ENCODE data around the gene ZNF853. TPM values are rescaled to one million over a fixed set of nuclear protein-coding genes. Genes with fewer than 3 reads are reported as not detected.

ZNF853 gene
- polyA plus RNA-seq, 1 of the 3 experiments (the other 2 are of a cell fraction) = 15.9 TPM

DNA sequence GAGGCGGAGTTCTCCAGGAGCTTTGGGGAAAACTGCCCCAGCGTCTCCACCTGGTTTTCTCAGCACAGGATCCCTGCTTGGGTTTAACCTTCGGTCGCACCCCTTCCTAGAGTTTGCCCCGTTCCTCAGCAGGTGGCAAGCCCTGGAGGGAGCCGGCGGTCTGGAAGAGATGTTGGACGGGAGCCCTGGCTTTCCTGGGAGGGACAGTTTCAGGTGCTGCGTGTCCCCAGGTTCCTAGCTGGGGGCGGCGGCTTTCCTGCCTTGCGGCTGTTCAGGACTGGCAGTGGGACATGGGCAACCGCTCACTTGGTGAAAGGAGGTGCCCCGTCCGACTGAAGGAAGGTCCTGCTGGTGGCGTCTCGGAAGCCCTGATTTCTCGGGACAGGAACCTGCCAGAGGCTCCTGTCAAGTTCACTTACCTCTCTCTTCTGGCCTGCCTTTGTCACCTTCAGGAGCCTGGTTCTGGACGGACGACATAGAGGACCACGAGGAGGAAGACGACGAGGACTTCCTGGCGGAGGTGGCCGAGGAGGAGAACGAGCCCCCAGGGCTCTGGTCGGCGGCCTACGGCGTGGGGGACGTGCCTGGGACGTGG lies 36.5 kb downstream of the ZNF853 start:
- H3K36me3 ChIP-seq (replicated peaks in 1 of 2; ENCODE audit: control insufficient read depth in 1 of 2, insufficient read depth in 2 of 2, low read length in 1 of 2) = peaks cover 39 to 78% of the 10 kb centered on the region in 2 experiments
- H3K27ac ChIP-seq (ENCODE audit: low read depth in 2 of 2, low read length in 1 of 2) = no peak overlapping the region
- no peak for TF ChIP-seq MEF2A (IDR thresholded peaks at IDR 0.05; ENCODE audit: borderline replicate concordance, low read depth)
- no peak for TF ChIP-seq GATA2 (CRISPR knock-in tag; IDR thresholded peaks at IDR 0.05)
- TF ChIP-seq TCF12 (IDR thresholded peaks at IDR 0.05) = no peak
- TF ChIP-seq FOXJ3 (CRISPR knock-in tag; IDR thresholded peaks at IDR 0.05) = no peak
- TF ChIP-seq EP300 (IDR thresholded peaks at IDR 0.05; ENCODE audit: borderline replicate concordance in 1 of 2, low read depth in 1 of 2, low read length in 1 of 2) = no peak
- TF ChIP-seq MXI1 (IDR thresholded peaks at IDR 0.05; ENCODE audit: low read depth, low read length) = no peak
- no peak for TF ChIP-seq REST (IDR thresholded peaks at IDR 0.05; ENCODE audit: low read depth, low read length)
- TF ChIP-seq, protein P1, sequence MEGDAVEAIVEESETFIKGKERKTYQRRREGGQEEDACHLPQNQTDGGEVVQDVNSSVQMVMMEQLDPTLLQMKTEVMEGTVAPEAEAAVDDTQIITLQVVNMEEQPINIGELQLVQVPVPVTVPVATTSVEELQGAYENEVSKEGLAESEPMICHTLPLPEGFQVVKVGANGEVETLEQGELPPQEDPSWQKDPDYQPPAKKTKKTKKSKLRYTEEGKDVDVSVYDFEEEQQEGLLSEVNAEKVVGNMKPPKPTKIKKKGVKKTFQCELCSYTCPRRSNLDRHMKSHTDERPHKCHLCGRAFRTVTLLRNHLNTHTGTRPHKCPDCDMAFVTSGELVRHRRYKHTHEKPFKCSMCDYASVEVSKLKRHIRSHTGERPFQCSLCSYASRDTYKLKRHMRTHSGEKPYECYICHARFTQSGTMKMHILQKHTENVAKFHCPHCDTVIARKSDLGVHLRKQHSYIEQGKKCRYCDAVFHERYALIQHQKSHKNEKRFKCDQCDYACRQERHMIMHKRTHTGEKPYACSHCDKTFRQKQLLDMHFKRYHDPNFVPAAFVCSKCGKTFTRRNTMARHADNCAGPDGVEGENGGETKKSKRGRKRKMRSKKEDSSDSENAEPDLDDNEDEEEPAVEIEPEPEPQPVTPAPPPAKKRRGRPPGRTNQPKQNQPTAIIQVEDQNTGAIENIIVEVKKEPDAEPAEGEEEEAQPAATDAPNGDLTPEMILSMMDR (IDR thresholded peaks at IDR 0.05) = no peak
- 96% methylated on average over 32 of the region's 32 CpGs for WGBS (ENCODE audit: low lambda C conversion rate)
- no peaks in the 10 kb centered on the region for H3K79me2 ChIP-seq (ENCODE audit: insufficient read depth)
- peak; percentile 48 for DNase-seq
- H3K9me3 ChIP-seq = no peaks in the 10 kb centered on the region
- ChIA-PET CTCF (no interaction called here), POLR2A (no interaction called here)
- H3K9me2 ChIP-seq = no peaks in the 10 kb centered on the region
- no peak overlapping the region for H3K4me2 ChIP-seq
- peak overlapping the region in 1 of 2 experiments; percentile 12; a peak in 1 of 4 replicates for H3K4me3 ChIP-seq (ENCODE audit: low read depth in 2 of 2, low read length in 1 of 2)
- no peak overlapping the region for H2AFZ ChIP-seq (ENCODE audit: low read depth)
- peaks cover 12% of the 10 kb centered on the region; the same call in 1 of the 2 replicates for H4K20me1 ChIP-seq (ENCODE audit: insufficient read depth)
- H3F3A ChIP-seq (replicated peaks; ENCODE audit: insufficient read depth) = peaks cover under 1% of the 10 kb centered on the region
- H3K27me3 ChIP-seq (ENCODE audit: insufficient read depth) = no peaks in the 10 kb centered on the region
- no peak overlapping the region for H3K9ac ChIP-seq
- no peaks in the 10 kb centered on the region for H3K4me1 ChIP-seq (ENCODE audit: control insufficient read depth in 1 of 2, insufficient read depth in 2 of 2, low read depth in 1 of 2, low read length in 1 of 2)

- Histone ChIP-seq H3K9me3 (no peaks in the 10 kb centered on the region), H3K36me3 (replicated peaks in 1 of 2; ENCODE audit: control insufficient read depth in 1 of 2, insufficient read depth in 2 of 2, low read length in 1 of 2) (peaks cover 39 to 72% of the 10 kb centered on the region in 2 experiments), H3K9me2 (no peaks in the 10 kb centered on the region), H4K20me1 (ENCODE audit: insufficient read depth) (0 out of 2 replicates have a peak, but pooled peaks cover 6% of the 10 kb centered on the region), H3K79me2 (ENCODE audit: insufficient read depth) (no peaks in the 10 kb centered on the region), H3F3A (replicated peaks; ENCODE audit: insufficient read depth) (peaks cover 7% of the 10 kb centered on the region), H3K9ac (no peak overlapping the region), H3K27ac (ENCODE audit: low read depth in 2 of 2, low read length in 1 of 2) (no peak overlapping the region), H2AFZ (ENCODE audit: low read depth) (no peak overlapping the region), H3K27me3 (ENCODE audit: insufficient read depth) (no peaks in the 10 kb centered on the region), H3K4me1 (ENCODE audit: control insufficient read depth in 1 of 2, insufficient read depth in 2 of 2, low read depth in 1 of 2, low read length in 1 of 2) (no peaks in the 10 kb centered on the region), H3K4me3 (ENCODE audit: low read depth in 2 of 2, low read length in 1 of 2) (peak overlapping the region in 1 of 2 experiments; percentile 12; a peak in 1 of 4 replicates), H3K4me2 (no peak overlapping the region)
- WGBS (ENCODE audit: low lambda C conversion rate) = 98% methylated on average over 56 of the region's 75 CpGs
- ChIA-PET POLR2A (no interaction called here), CTCF (interaction anchor here (0.6 kb wide), 1 partner anchor 65 kb away, joined by 3 read pairs; no protein-coding TSS in a partner anchor)
- no peak for DNase-seq
- no peak for TF ChIP-seq PBX3 (IDR thresholded peaks at IDR 0.05)
- no peak for TF ChIP-seq RCOR1 (IDR thresholded peaks at IDR 0.05; ENCODE audit: low read length)
- no peak for TF ChIP-seq MXI1 (IDR thresholded peaks at IDR 0.05; ENCODE audit: low read depth, low read length)
- TF ChIP-seq MEF2A (IDR thresholded peaks at IDR 0.05; ENCODE audit: borderline replicate concordance, low read depth) = no peak
- TF ChIP-seq ELF1 (IDR thresholded peaks at IDR 0.05) = no peak
- no peak for TF ChIP-seq NRF1 (IDR thresholded peaks at IDR 0.05; ENCODE audit: low read depth, low read length)
- no peak for TF ChIP-seq SMC3 (IDR thresholded peaks at IDR 0.05; ENCODE audit: low read depth, low read length)
- TF ChIP-seq ZBTB33 (IDR thresholded peaks at IDR 0.05; ENCODE audit: borderline replicate concordance, low read depth) = no peak
Observed at GRCh38 chr7:6652446-6653011, 37.1 kb downstream of the ZNF853 start.
